ENCODE data around the gene PIGQ.

Gene PIGQ

GRCh38 chr16:569445-570254 is at the start of gene PIGQ:
TSS of gene PIGQ (plus strand) at chr16:569968. CDS start at chr16:574075, 4,107 bp downstream.
- no peak for DNase-seq (ENCODE audit: low read depth)

- DNase-seq (ENCODE audit: low read depth), result no peak
Measured at GRCh38 chr16:520847-521246, 48.9 kb upstream of the PIGQ start.

- DNase-seq (ENCODE audit: low read depth), result no peak
Measured at GRCh38 chr16:521381-522210, 48.2 kb upstream of the PIGQ start.

- DNase-seq (ENCODE audit: low read depth), result no peak
Measured at GRCh38 chr16:522320-523096, 47.3 kb upstream of the PIGQ start.

GRCh38 chr16:523097-523741 is 46.5 kb upstream of the PIGQ start:
- no peak for DNase-seq (ENCODE audit: low read depth)

- DNase-seq (ENCODE audit: low read depth), result no peak
Measured at GRCh38 chr16:524274-525040, 45.3 kb upstream of the PIGQ start.

- no peak for DNase-seq (ENCODE audit: low read depth)
Measured at GRCh38 chr16:525123-525519, 44.6 kb upstream of the PIGQ start.

- DNase-seq (ENCODE audit: low read depth), result peak; percentile 53
Measured at GRCh38 chr16:525520-526180, 44.1 kb upstream of the PIGQ start.

GRCh38 chr16:526181-527014 is 43.4 kb upstream of the PIGQ start:
- DNase-seq (ENCODE audit: low read depth), result peak; percentile 26

GRCh38 chr16:527015-527903 is 42.5 kb upstream of the PIGQ start, which contains the start of gene CAPN15:
TSS of gene CAPN15 (plus strand) at chr16:527712. CDS start at chr16:546839, 19,127 bp downstream.
- peak; percentile 65 for DNase-seq (ENCODE audit: low read depth)

GRCh38 chr16:528111-529011 is 41.4 kb upstream of the PIGQ start:
- DNase-seq (ENCODE audit: low read depth), result peak; percentile 27

- DNase-seq (ENCODE audit: low read depth), result no peak
Measured at GRCh38 chr16:529012-529575, 40.7 kb upstream of the PIGQ start.

- DNase-seq (ENCODE audit: low read depth), result no peak
Measured at GRCh38 chr16:530111-530817, 39.5 kb upstream of the PIGQ start.

GRCh38 chr16:531494-532125 is 38.2 kb upstream of the PIGQ start:
- no peak for DNase-seq (ENCODE audit: low read depth)

- no peak for DNase-seq (ENCODE audit: low read depth)
Measured at GRCh38 chr16:533391-534123, 36.2 kb upstream of the PIGQ start.

Data from HS-27A (cell line).